ENCODE measurements around the gene NKAIN4. TPM values are rescaled to one million over a fixed set of nuclear protein-coding genes. Genes with fewer than 3 reads are reported as not detected.

The NKAIN4 gene
- total RNA-seq, 1 experiment from 2014 or later = not detected

DNA sequence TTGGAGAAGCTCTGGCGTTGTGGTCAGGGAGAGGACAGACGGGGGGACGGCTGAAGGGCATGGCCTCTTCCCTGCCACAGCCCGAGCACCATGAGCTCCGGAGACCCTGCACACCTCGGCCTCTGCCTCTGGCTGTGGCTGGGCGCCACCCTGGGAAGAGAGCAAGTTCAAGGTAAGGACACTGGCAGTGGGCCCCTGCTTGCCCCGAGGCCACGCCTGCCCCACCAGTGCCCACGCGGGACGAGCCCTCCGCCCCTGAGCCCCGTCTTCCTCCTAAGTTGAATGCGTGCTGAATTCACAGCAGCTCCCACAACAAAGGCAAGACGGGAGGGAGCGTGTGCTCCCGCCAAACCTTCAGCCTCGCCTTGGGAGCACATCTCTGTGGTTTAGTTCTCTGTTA lies 40.8 kb upstream of the NKAIN4 start:
- no peaks in the 10 kb centered on the region for H3K4me1 ChIP-seq (ENCODE audit: insufficient read depth, low read length, poor library complexity, severe bottlenecking)
- H3K4me3 ChIP-seq (ENCODE audit: low read depth, low read length, poor library complexity, severe bottlenecking) = no peak overlapping the region
- POLR2A ChIA-PET (ENCODE audit: low non-redundant PET) = no interaction called here
- BruUV-seq (replicated peaks) = no TSS peak
- H3K27ac ChIP-seq (ENCODE audit: low read depth, low read length, poor library complexity, severe bottlenecking) = no peak overlapping the region
- intact Hi-C loops (cut with micrococcal nuclease; ENCODE audit: unreplicated experiment) = no loop called here
- DNase-seq (ENCODE audit: low spot score) = no peak
- CTCF ChIA-PET = interaction anchor here (0.8 kb wide), 1 partner anchor 72 kb away, joined by 3 read pairs; no protein-coding TSS in a partner anchor
- TF ChIP-seq EZH2 (IDR thresholded peaks at IDR 0.05; ENCODE audit: borderline replicate concordance, low read depth, low read length, poor library complexity, severe bottlenecking) = no peak
- TF ChIP-seq, protein P1, sequence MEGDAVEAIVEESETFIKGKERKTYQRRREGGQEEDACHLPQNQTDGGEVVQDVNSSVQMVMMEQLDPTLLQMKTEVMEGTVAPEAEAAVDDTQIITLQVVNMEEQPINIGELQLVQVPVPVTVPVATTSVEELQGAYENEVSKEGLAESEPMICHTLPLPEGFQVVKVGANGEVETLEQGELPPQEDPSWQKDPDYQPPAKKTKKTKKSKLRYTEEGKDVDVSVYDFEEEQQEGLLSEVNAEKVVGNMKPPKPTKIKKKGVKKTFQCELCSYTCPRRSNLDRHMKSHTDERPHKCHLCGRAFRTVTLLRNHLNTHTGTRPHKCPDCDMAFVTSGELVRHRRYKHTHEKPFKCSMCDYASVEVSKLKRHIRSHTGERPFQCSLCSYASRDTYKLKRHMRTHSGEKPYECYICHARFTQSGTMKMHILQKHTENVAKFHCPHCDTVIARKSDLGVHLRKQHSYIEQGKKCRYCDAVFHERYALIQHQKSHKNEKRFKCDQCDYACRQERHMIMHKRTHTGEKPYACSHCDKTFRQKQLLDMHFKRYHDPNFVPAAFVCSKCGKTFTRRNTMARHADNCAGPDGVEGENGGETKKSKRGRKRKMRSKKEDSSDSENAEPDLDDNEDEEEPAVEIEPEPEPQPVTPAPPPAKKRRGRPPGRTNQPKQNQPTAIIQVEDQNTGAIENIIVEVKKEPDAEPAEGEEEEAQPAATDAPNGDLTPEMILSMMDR (conservative IDR thresholded peaks at IDR 0.05; ENCODE audit: low read depth, low read length) = no peak
- no peaks in the 10 kb centered on the region for H3K36me3 ChIP-seq (ENCODE audit: insufficient read depth, low read length, poor library complexity, severe bottlenecking)
- no peaks in the 10 kb centered on the region for H3K9me3 ChIP-seq (ENCODE audit: low read depth, low read length, poor library complexity, severe bottlenecking)
- peaks cover 47% of the 10 kb centered on the region for H3K27me3 ChIP-seq (replicated peaks; ENCODE audit: insufficient read depth, low read depth, low read length, poor library complexity)

DNA sequence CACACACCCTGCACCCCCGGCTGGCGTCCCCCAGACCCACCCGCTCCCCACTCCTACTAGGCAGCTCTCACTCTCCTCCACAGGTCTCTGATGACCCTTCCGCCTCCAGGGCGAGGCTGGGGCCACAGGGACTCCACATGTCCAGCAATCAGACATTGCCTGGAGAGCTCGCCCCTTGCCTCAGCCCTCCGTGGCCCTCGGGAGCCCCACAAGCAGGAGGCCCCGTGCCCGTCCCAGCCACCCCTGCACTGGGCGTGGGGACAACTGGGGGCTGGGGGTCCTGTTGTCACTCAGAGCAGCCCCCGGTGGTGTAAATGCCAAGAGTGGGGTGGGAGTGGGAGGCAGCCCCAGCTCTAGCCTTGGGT lies 40.3 kb upstream of the NKAIN4 start:
- CTCF ChIA-PET = interaction anchor here (0.8 kb wide), 1 partner anchor 71 kb away, joined by 3 read pairs; no protein-coding TSS in a partner anchor
- POLR2A ChIA-PET (ENCODE audit: low non-redundant PET) = no interaction called here

GRCh38 chr20:63293871-63294535 lies 39.7 kb upstream of the NKAIN4 start:
- no peak for TF ChIP-seq EZH2 (IDR thresholded peaks at IDR 0.05; ENCODE audit: borderline replicate concordance, low read depth, low read length, poor library complexity, severe bottlenecking)
- TF ChIP-seq, protein P1 (conservative IDR thresholded peaks at IDR 0.05; ENCODE audit: low read depth, low read length) = no peak
- peak; percentile 32 for DNase-seq (ENCODE audit: low spot score)
- no peaks in the 10 kb centered on the region for H3K36me3 ChIP-seq (ENCODE audit: insufficient read depth, low read length, poor library complexity, severe bottlenecking)
- CTCF ChIA-PET = no interaction called here
- POLR2A ChIA-PET (ENCODE audit: low non-redundant PET) = no interaction called here
- intact Hi-C loops (cut with micrococcal nuclease; ENCODE audit: unreplicated experiment) = no loop called here
- no peak overlapping the region for H3K27ac ChIP-seq (ENCODE audit: low read depth, low read length, poor library complexity, severe bottlenecking)
- H3K4me1 ChIP-seq (ENCODE audit: insufficient read depth, low read length, poor library complexity, severe bottlenecking) = no peaks in the 10 kb centered on the region
- BruUV-seq (replicated peaks) = no TSS peak
- H3K9me3 ChIP-seq (ENCODE audit: low read depth, low read length, poor library complexity, severe bottlenecking) = no peaks in the 10 kb centered on the region
- H3K4me3 ChIP-seq (ENCODE audit: low read depth, low read length, poor library complexity, severe bottlenecking) = no peak overlapping the region
- peaks cover 37% of the 10 kb centered on the region for H3K27me3 ChIP-seq (replicated peaks; ENCODE audit: insufficient read depth, low read depth, low read length, poor library complexity)

More for the DNA sequence above, 40.3 kb upstream of the NKAIN4 start:
- intact Hi-C loops (cut with micrococcal nuclease; ENCODE audit: unreplicated experiment) = no loop called here
- Histone ChIP-seq H3K27ac (ENCODE audit: low read depth, low read length, poor library complexity, severe bottlenecking) (no peak overlapping the region), H3K9me3 (ENCODE audit: low read depth, low read length, poor library complexity, severe bottlenecking) (no peaks in the 10 kb centered on the region), H3K27me3 (replicated peaks; ENCODE audit: insufficient read depth, low read depth, low read length, poor library complexity) (peaks cover 42% of the 10 kb centered on the region), H3K4me3 (ENCODE audit: low read depth, low read length, poor library complexity, severe bottlenecking) (no peak overlapping the region), H3K36me3 (ENCODE audit: insufficient read depth, low read length, poor library complexity, severe bottlenecking) (no peaks in the 10 kb centered on the region), H3K4me1 (ENCODE audit: insufficient read depth, low read length, poor library complexity, severe bottlenecking) (no peaks in the 10 kb centered on the region)
- no peak for DNase-seq (ENCODE audit: low spot score)
- BruUV-seq (replicated peaks) = no TSS peak
- TF ChIP-seq, protein P1 (conservative IDR thresholded peaks at IDR 0.05; ENCODE audit: low read depth, low read length) = no peak
- no peak for TF ChIP-seq EZH2 (IDR thresholded peaks at IDR 0.05; ENCODE audit: borderline replicate concordance, low read depth, low read length, poor library complexity, severe bottlenecking)

All from A673 (cell line).